Loucy (cell line): Measurements from ENCODE around the gene TMEM30B.

Experiments used
- CTCF ChIP-seq: fragments of 200-600 bp; sonication (generic); conservative IDR thresholded peaks from 2 replicates; pipeline ENCODE4 v1.5.1; 2014; ENCODE audit warnings: mild to moderate bottlenecking, antibody characterized with exemption, low read length
- EZH2phosphoT487 ChIP-seq: fragments of 200-600 bp; IDR thresholded peaks from 2 replicates; pipeline ENCODE4 v1.6.1; 2018; ENCODE audit warnings: antibody characterized with exemption, mild to moderate bottlenecking, moderate library complexity, borderline replicate concordance

GRCh38 chr14:61304688-61305087 lies 23.6 kb upstream of the TMEM30B start:
- TF ChIP-seq CTCF (no peak), EZH2phosphoT487 (no peak)
